H9 (cell line): ENCODE results near the gene LRMDA. TPM values are rescaled to one million over a fixed set of nuclear protein-coding genes. Genes with fewer than 3 reads are reported as not detected.

ENCODE experiments used
- DNase-seq: peaks from one replicate; pipeline ENCODE4 v3.0.0-alpha.2; 2017
- H2AFZ ChIP-seq: one replicate; pipeline ENCODE4 v1.6.1; 2013; ENCODE audit warnings: mild to moderate bottlenecking, low read length, control low read depth, moderate library complexity
- H2AK5ac ChIP-seq: 2 replicates; pipeline ENCODE4 v1.6.1; 2013; ENCODE audit warnings: low read length, control low read depth, mixed read lengths; ENCODE audit not compliant: insufficient read length
- H2BK120ac ChIP-seq: one replicate; pipeline ENCODE4 v1.6.1; 2013; ENCODE audit warnings: low read depth, mild to moderate bottlenecking, low read length, control low read depth, inconsistent platforms; ENCODE audit not compliant: poor library complexity, severe bottlenecking
- H2BK12ac ChIP-seq: 2 replicates; pipeline ENCODE4 v1.6.1; 2013; ENCODE audit warnings: low read length, control low read depth, mixed read lengths, low read depth; ENCODE audit not compliant: insufficient read length
- H2BK15ac ChIP-seq: 2 replicates; pipeline ENCODE4 v1.6.1; 2013; ENCODE audit warnings: low read depth, low read length, control low read depth
- H2BK20ac ChIP-seq: one replicate; pipeline ENCODE4 v1.6.1; 2013; ENCODE audit warnings: low read depth, mild to moderate bottlenecking, low read length, control low read depth, inconsistent platforms; ENCODE audit not compliant: poor library complexity, severe bottlenecking
- H2BK5ac ChIP-seq: 2 replicates; pipeline ENCODE4 v1.6.1; 2013; ENCODE audit warnings: low read length, control low read depth, mixed read lengths; ENCODE audit not compliant: insufficient read length
- H3K14ac ChIP-seq: 2 replicates; pipeline ENCODE4 v1.6.1; 2013; ENCODE audit warnings: low read length, control low read depth; ENCODE audit not compliant: insufficient read depth
- H3K18ac ChIP-seq: 2 replicates; pipeline ENCODE4 v1.6.1; 2013; ENCODE audit warnings: low read depth, mild to moderate bottlenecking, mixed read lengths, low read length, control low read depth; ENCODE audit not compliant: insufficient read length
- H3K23ac ChIP-seq: 2 replicates; pipeline ENCODE4 v1.6.1; 2013; ENCODE audit warnings: low read length, control low read depth, mixed read lengths, low read depth; ENCODE audit not compliant: insufficient read length
- H3K23me2 ChIP-seq: 2 replicates; pipeline ENCODE4 v1.6.1; 2013; ENCODE audit warnings: low read depth, mild to moderate bottlenecking, mixed read lengths, low read length, control low read depth; ENCODE audit not compliant: insufficient read length, poor library complexity, severe bottlenecking
- H3K27ac ChIP-seq: 2 replicates; pipeline ENCODE4 v1.5.1; 2013; ENCODE audit warnings: low read length, control low read depth, mixed read lengths, low read depth; ENCODE audit not compliant: insufficient read length
- H3K27me3 ChIP-seq: 2 replicates; pipeline ENCODE4 v1.6.1; 2013; ENCODE audit warnings: low read length, control low read depth, inconsistent platforms; ENCODE audit not compliant: insufficient read depth
- H3K4ac ChIP-seq: 2 replicates; pipeline ENCODE4 v1.6.1; 2013; ENCODE audit warnings: low read depth, mild to moderate bottlenecking, control low read depth, inconsistent platforms, low read length, moderate library complexity
- H3K4me1 ChIP-seq: 2 replicates; pipeline ENCODE4 v1.6.1; 2013; ENCODE audit warnings: low read length, control low read depth, inconsistent platforms; ENCODE audit not compliant: insufficient read depth
- H3K4me2 ChIP-seq: 2 replicates; pipeline ENCODE4 v1.6.1; 2013; ENCODE audit warnings: low read length, control low read depth, mixed read lengths; ENCODE audit not compliant: insufficient read length, insufficient read depth
- H3K56ac ChIP-seq: 2 replicates; pipeline ENCODE4 v1.6.1; 2013; ENCODE audit warnings: low read depth, mild to moderate bottlenecking, mixed read lengths, low read length, control low read depth; ENCODE audit not compliant: insufficient read length
- H3K79me1 ChIP-seq: 2 replicates; pipeline ENCODE4 v1.6.1; 2013; ENCODE audit warnings: low read depth, mild to moderate bottlenecking, moderate library complexity, low read length, control low read depth, inconsistent platforms; ENCODE audit not compliant: insufficient read depth, poor library complexity, severe bottlenecking
- H3K79me2 ChIP-seq: 2 replicates; pipeline ENCODE4 v1.6.1; 2013; ENCODE audit warnings: low read length, control low read depth, inconsistent platforms; ENCODE audit not compliant: insufficient read depth
- H3K9ac ChIP-seq: 2 replicates; pipeline ENCODE4 v1.6.1; 2013; ENCODE audit warnings: low read length, control low read depth, mixed read lengths; ENCODE audit not compliant: insufficient read length; ENCODE audit errors: extremely low read depth
- H3K9me3 ChIP-seq: one replicate; pipeline ENCODE4 v1.6.1; 2013; ENCODE audit warnings: low read depth, low read length, inconsistent platforms; ENCODE audit not compliant: control insufficient read depth
- H3T11ph ChIP-seq: one replicate; pipeline ENCODE4 v1.6.1; 2013; ENCODE audit warnings: mild to moderate bottlenecking, low read length, control low read depth, inconsistent platforms
- H4K20me1 ChIP-seq: one replicate; pipeline ENCODE4 v1.6.1; 2013; ENCODE audit not compliant: control insufficient read depth, insufficient read length, insufficient read depth
- H4K5ac ChIP-seq: 2 replicates; pipeline ENCODE4 v1.6.1; 2013; ENCODE audit warnings: low read depth, mild to moderate bottlenecking, mixed read lengths, low read length, control low read depth; ENCODE audit not compliant: insufficient read length
- H4K8ac ChIP-seq: replicated peaks from 2 replicates; pipeline ENCODE4 v1.6.1; 2013; ENCODE audit warnings: low read length, control low read depth, mixed read lengths, low read depth; ENCODE audit not compliant: insufficient read length
- H4K91ac ChIP-seq: 2 replicates; pipeline ENCODE4 v1.6.1; 2013; ENCODE audit warnings: low read depth, mild to moderate bottlenecking, moderate library complexity, mixed read lengths, low read length, control low read depth; ENCODE audit not compliant: insufficient read length
- H3K27ac Mint-ChIP-seq, 3 experiments: 2 replicates in 2 of 3; 3 replicates in 1 of 3; pipeline ENCODE4 v1.8.0; 2020 to 2021; ENCODE audit warnings: mixed read lengths in 3 of 3, mild to moderate bottlenecking in 1 of 3, moderate library complexity in 1 of 3
- H3K27me3 Mint-ChIP-seq: 2 replicates; pipeline ENCODE4 v1.8.0; 2021; ENCODE audit warnings: low read depth, mild to moderate bottlenecking, moderate library complexity, mixed read lengths
- H3K36me3 Mint-ChIP-seq, 3 experiments: 2 replicates in 2 of 3; 3 replicates in 1 of 3; pipeline ENCODE4 v1.8.0; 2020 to 2021; ENCODE audit warnings: low read depth in 3 of 3, mixed read lengths in 3 of 3; ENCODE audit not compliant: insufficient read depth in 1 of 3
- H3K4me1 Mint-ChIP-seq, 2 experiments: 2 replicates each; pipeline ENCODE4 v1.8.0; 2020; ENCODE audit warnings: mixed read lengths in 2 of 2
- H3K4me3 Mint-ChIP-seq, 2 experiments: 2 replicates in 1 of 2; 3 replicates in 1 of 2; pipeline ENCODE4 v1.8.0; 2020 to 2021; ENCODE audit warnings: mild to moderate bottlenecking in 2 of 2, mixed read lengths in 2 of 2, moderate library complexity in 1 of 2
- H3K9me3 Mint-ChIP-seq, 2 experiments: 2 replicates in 1 of 2; 3 replicates in 1 of 2; pipeline ENCODE4 v1.8.0; 2020; ENCODE audit warnings: mild to moderate bottlenecking in 2 of 2, mixed read lengths in 2 of 2, moderate library complexity in 1 of 2
- CTCF ChIP-seq: fragments of 200-600 bp; sonication (generic); conservative IDR thresholded peaks from 3 replicates; pipeline ENCODE4 v1.8.0; 2021; ENCODE audit warnings: antibody characterized with exemption, mild to moderate bottlenecking
- WGBS: extraction: QIAGEN DNeasy Blood & Tissue Kit; methylation state at CpG from one replicate; pipeline ENCODE4 v1.1.7; 2013; ENCODE audit warnings: missing lambda C conversion rate, low lambda C conversion rate, mixed read lengths; ENCODE audit not compliant: insufficient read length; ENCODE audit errors: extremely low coverage; 5-methylcytosine and 5-hydroxymethylcytosine counted together
- total RNA-seq: library from RNA; stranded (reverse); gene quantifications from 2 replicates; pipeline ENCODE4 v1.2.1, GENCODE V29; 2021

LRMDA gene
- total RNA-seq, 1 experiment from 2014 or later = 1.8 TPM

GRCh38 chr10:75653761-75654160 lies 222.3 kb downstream of the LRMDA start:
- Histone ChIP-seq H4K8ac (no peak overlapping the region), H3K56ac (no peak overlapping the region), H2BK120ac (no peak overlapping the region), H3K4ac (no peak overlapping the region), H3T11ph (no peak overlapping the region), H3K79me2 (no peaks in the 10 kb centered on the region), H3K9me3 (no peaks in the 10 kb centered on the region), H3K18ac (no peak overlapping the region), H4K20me1 (no peaks in the 10 kb centered on the region), H4K91ac (no peak overlapping the region), H2BK15ac (no peak overlapping the region), H3K79me1 (no peaks in the 10 kb centered on the region), H2AK5ac (no peak overlapping the region), H3K4me1 (no peaks in the 10 kb centered on the region), H2BK20ac (no peak overlapping the region), H2AFZ (no peak overlapping the region), H3K14ac (no peak overlapping the region), H2BK5ac (no peak overlapping the region), H3K27ac (no peak overlapping the region), H3K23me2 (no peaks in the 10 kb centered on the region), H2BK12ac (no peak overlapping the region), H4K5ac (no peak overlapping the region), H3K9ac (no peak overlapping the region), H3K27me3 (no peaks in the 10 kb centered on the region), H3K23ac (no peak overlapping the region), H3K4me2 (no peak overlapping the region)
- H3K27me3 Mint-ChIP-seq = peaks cover 51% of the 10 kb centered on the region
- H3K4me1 Mint-ChIP-seq = 0 out of 4 replicates have a peak, but pooled peaks cover 0 to 2% of the 10 kb centered on the region in 2 experiments
- WGBS = no CpG with 5 or more reads among the region's 8 CpGs
- no peaks in the 10 kb centered on the region for H3K36me3 Mint-ChIP-seq
- no peaks in the 10 kb centered on the region for H3K9me3 Mint-ChIP-seq
- no peak overlapping the region for H3K4me3 Mint-ChIP-seq
- H3K27ac Mint-ChIP-seq = no peak overlapping the region
- TF ChIP-seq CTCF = no peak
- DNase-seq = no peak
